CD4-positive, alpha-beta T cell (primary cell): ENCODE measurements around the gene BRF1. TPM values are rescaled to one million over a fixed set of nuclear protein-coding genes. Genes with fewer than 3 reads are reported as not detected.

Experiments
- ATAC-seq: fragments of 200-7000 bp; cut with Tn5 transposase; one replicate; pipeline ENCODE4 v1.10.0; 2022; ENCODE audit warnings: mild to moderate bottlenecking; ENCODE audit not compliant: poor library complexity
- CTCF ChIA-PET: fragments of 350-600 bp; sonication (Branson Sonifier 250); formaldehyde crosslinking; loops from one replicate; lab custom pipeline; 2021; ENCODE audit warnings: antibody characterized with exemption, inconsistent platforms; lab: Charles Lee
- POLR2A ChIA-PET: fragments of 350-600 bp; sonication (Branson Sonifier 250); formaldehyde crosslinking; loops from one replicate; lab custom pipeline; 2021; ENCODE audit warnings: antibody characterized with exemption, inconsistent platforms; lab: Charles Lee
- DNase-seq, 14 experiments: peaks; one replicate each; pipeline ENCODE4 v3.0.0-alpha.2; 2013 to 2020; ENCODE audit warnings: mixed read lengths in 2 of 14
- H3K27ac ChIP-seq, 2 donors: one replicate each; pipeline versions ENCODE4 v1.5.1 to v1.7.0; 2013; ENCODE audit warnings: low read length in 2 of 2, low read depth in 1 of 2, mild to moderate bottlenecking in 1 of 2
- H3K27me3 ChIP-seq, 2 experiments: 1 replicate in 1 of 2; 2 replicates in 1 of 2; pipeline versions ENCODE4 v1.6.1 to v1.7.0; 2013; ENCODE audit warnings: low read length in 2 of 2, control low read depth in 1 of 2, mild to moderate bottlenecking in 1 of 2, moderate library complexity in 1 of 2; ENCODE audit not compliant: insufficient read depth in 2 of 2, control insufficient read depth in 1 of 2
- H3K36me3 ChIP-seq: one replicate; pipeline ENCODE4 v1.6.1; 2013; ENCODE audit warnings: low read length, control low read depth; ENCODE audit not compliant: insufficient read depth
- H3K4me1 ChIP-seq: one replicate; pipeline ENCODE4 v1.6.1; 2013; ENCODE audit warnings: low read length, control low read depth; ENCODE audit not compliant: insufficient read depth
- H3K4me3 ChIP-seq: one replicate; pipeline ENCODE4 v1.5.1; 2013; ENCODE audit warnings: mild to moderate bottlenecking, low read length, moderate library complexity
- H3K9me3 ChIP-seq, 2 experiments: 1 replicate in 1 of 2; 2 replicates in 1 of 2; pipeline versions ENCODE4 v1.6.1 to v1.7.0; 2013; ENCODE audit warnings: low read length in 2 of 2, mild to moderate bottlenecking in 2 of 2, control low read depth in 1 of 2, moderate library complexity in 1 of 2; ENCODE audit not compliant: control insufficient read depth in 1 of 2, insufficient read depth in 1 of 2
- H3K27ac Mint-ChIP-seq: one replicate; pipeline ENCODE4 v1.8.0; 2020; ENCODE audit warnings: mixed read lengths
- H3K27me3 Mint-ChIP-seq: one replicate; pipeline ENCODE4 v1.8.0; 2021; ENCODE audit warnings: mixed read lengths
- H3K36me3 Mint-ChIP-seq: one replicate; pipeline ENCODE4 v1.8.0; 2021; ENCODE audit warnings: low read depth, mixed read lengths
- H3K4me1 Mint-ChIP-seq: one replicate; pipeline ENCODE4 v1.8.0; 2021; ENCODE audit warnings: low read depth, mixed read lengths
- H3K4me3 Mint-ChIP-seq: one replicate; pipeline ENCODE4 v1.8.0; 2020; ENCODE audit warnings: mild to moderate bottlenecking, mixed read lengths
- H3K9me3 Mint-ChIP-seq: one replicate; pipeline ENCODE4 v1.8.0; 2020; ENCODE audit warnings: mixed read lengths
- CTCF ChIP-seq: fragments of 200-600 bp; IDR thresholded peaks from one replicate; pipeline ENCODE4 v1.8.0; 2022; ENCODE audit warnings: antibody characterized with exemption, mild to moderate bottlenecking
- intact Hi-C, 2 experiments: fragments of 100-400 bp; cut with DNase I in 1 of 2; cut with micrococcal nuclease in 1 of 2; formaldehyde crosslinking; loops; one replicate each; pipeline versions ENCODE4 v1.15.1 to v1.9.0; 2023 to 2025; cut with DNase I, micrococcal nuclease
- total RNA-seq, 174 experiments: library from RNA in 2 of 174; stranded (reverse) in 2 of 174; gene quantifications; one replicate each; pipeline ENCODE4 v1.2.3 and lab custom pipeline; 2021 to 2026

BRF1 gene
- total RNA-seq, 2 experiments from 2014 or later = 77.4 to 77.7 TPM

DNA sequence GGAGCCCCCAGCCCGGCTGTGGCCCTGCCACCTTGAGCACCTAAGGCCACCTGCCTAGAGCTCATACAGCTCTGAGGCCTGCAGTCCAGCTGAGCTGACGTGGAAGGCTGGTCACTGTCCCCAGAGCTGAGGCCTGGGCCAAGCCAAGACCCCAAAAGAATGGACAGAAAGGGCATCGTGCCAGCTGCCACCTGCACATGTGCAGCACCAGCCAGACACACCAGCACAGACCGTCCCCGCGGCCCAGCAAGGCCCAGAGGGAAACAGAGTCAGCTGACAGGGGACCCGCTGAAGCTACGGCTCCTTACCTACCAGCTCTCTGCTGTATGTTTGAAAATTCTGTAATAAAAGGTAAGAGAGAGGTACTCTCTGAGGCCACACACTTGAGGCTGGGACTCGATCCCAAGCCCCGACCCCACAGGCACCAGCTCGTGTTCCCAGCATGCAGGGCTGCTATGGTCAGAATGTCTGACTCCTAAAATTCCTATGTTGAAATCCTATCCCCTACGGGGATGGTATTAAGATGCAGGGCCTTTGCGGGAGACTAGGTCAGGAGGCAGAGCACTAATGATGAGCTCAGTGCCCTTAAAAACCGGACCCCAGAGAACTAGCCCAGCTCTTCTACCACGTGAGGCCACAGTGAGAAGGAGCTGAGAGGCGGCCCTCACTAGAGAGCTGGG lies 25.4 kb downstream of the BRF1 start:
- Histone ChIP-seq H3K27ac (no peak overlapping the region), H3K9me3 (no peaks in the 10 kb centered on the region), H3K4me3 (no peak overlapping the region), H3K36me3 (peaks cover 10% of the 10 kb centered on the region), H3K4me1 (no peaks in the 10 kb centered on the region), H3K27me3 (no peaks in the 10 kb centered on the region)
- no peak for DNase-seq
- H3K9me3 Mint-ChIP-seq = no peaks in the 10 kb centered on the region
- no peak for ATAC-seq
- no peaks in the 10 kb centered on the region for H3K27me3 Mint-ChIP-seq
- TF ChIP-seq CTCF = no peak
- ChIA-PET POLR2A (no interaction called here), CTCF (interaction anchor here (1.1 kb wide), 1 partner anchor 20 kb away, joined by 3 read pairs; no protein-coding TSS in a partner anchor)
- no peak overlapping the region for H3K27ac Mint-ChIP-seq
- H3K36me3 Mint-ChIP-seq = peaks cover 5% of the 10 kb centered on the region
- H3K4me3 Mint-ChIP-seq = no peak overlapping the region
- intact Hi-C loops = no loop called here
- no peaks in the 10 kb centered on the region for H3K4me1 Mint-ChIP-seq

GRCh38 chr14:105274637-105275036 lies 26.2 kb downstream of the BRF1 start:
- no peak for ATAC-seq
- no peaks in the 10 kb centered on the region for H3K4me1 Mint-ChIP-seq
- CTCF ChIA-PET = no interaction called here

DNA sequence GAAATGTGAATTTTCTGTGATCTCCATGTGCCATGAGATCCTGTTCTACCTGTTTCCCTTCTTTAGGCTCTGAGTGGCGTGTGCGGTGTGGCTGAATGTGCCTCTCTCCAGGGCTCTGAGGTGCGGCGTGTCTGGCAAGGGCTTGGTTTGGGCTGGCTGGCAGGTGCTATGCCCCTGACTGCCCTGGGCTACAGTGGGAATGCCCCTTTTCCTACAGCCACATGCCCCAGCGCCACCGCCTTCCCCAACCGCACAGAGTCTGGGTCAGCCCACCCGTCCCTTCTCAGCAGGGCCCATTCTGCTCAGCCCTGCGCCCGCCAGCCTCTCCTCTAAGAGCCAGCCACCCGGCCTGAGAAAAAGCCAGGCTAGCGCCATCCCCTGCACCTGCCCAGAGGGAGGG lies 27.7 kb downstream of the BRF1 start:
- TF ChIP-seq CTCF = no peak
- H3K27ac ChIP-seq = no peak overlapping the region
- no peak overlapping the region for H3K27ac Mint-ChIP-seq
- DNase-seq = no peak
- H3K4me1 ChIP-seq = no peaks in the 10 kb centered on the region
- ChIA-PET POLR2A (no interaction called here), CTCF (no interaction called here)
- H3K4me3 Mint-ChIP-seq = no peak overlapping the region
- peaks cover 4% of the 10 kb centered on the region for H3K36me3 ChIP-seq
- no peak for ATAC-seq
- no peaks in the 10 kb centered on the region for H3K9me3 Mint-ChIP-seq
- no peaks in the 10 kb centered on the region for H3K4me1 Mint-ChIP-seq
- no peaks in the 10 kb centered on the region for H3K9me3 ChIP-seq
- peaks cover 12% of the 10 kb centered on the region for H3K36me3 Mint-ChIP-seq
- intact Hi-C loops = no loop called here
- no peaks in the 10 kb centered on the region for H3K27me3 ChIP-seq
- no peaks in the 10 kb centered on the region for H3K27me3 Mint-ChIP-seq
- no peak overlapping the region for H3K4me3 ChIP-seq

More at GRCh38 chr14:105274637-105275036, 26.2 kb downstream of the BRF1 start:
- no peak overlapping the region for H3K27ac ChIP-seq
- no peaks in the 10 kb centered on the region for H3K27me3 Mint-ChIP-seq
- peaks cover 4% of the 10 kb centered on the region for H3K36me3 ChIP-seq
- H3K27me3 ChIP-seq = no peaks in the 10 kb centered on the region
- no peaks in the 10 kb centered on the region for H3K9me3 Mint-ChIP-seq
- intact Hi-C loops = no loop called here
- no peaks in the 10 kb centered on the region for H3K4me1 ChIP-seq
- H3K4me3 ChIP-seq = no peak overlapping the region
- POLR2A ChIA-PET = no interaction called here
- no peak for TF ChIP-seq CTCF
- no peaks in the 10 kb centered on the region for H3K9me3 ChIP-seq
- peaks cover 5% of the 10 kb centered on the region for H3K36me3 Mint-ChIP-seq
- no peak overlapping the region for H3K27ac Mint-ChIP-seq
- no peak overlapping the region for H3K4me3 Mint-ChIP-seq
- DNase-seq = no peak
